Activated T-cell treated with anti-CD3 and anti-CD28 coated beads, Interleukin-2, amount 50 U/mL, for 72 hours (primary cell): ENCODE data around the gene TAF11L4. TPM values are rescaled to one million over a fixed set of nuclear protein-coding genes. Genes with fewer than 3 reads are reported as not detected.
"Not testable (repeated sequence)": the region's sequence is repeated elsewhere in the genome, so short reads cannot be mapped to it uniquely, and the experiment has no call there.

Source experiments
- ATAC-seq, 2 donors: fragments of 150-1000 bp; cut with Tn5 transposase; replicated peaks in 1 of 2; 2 replicates each; pipeline ENCODE4 v1.10.0; 2021; ENCODE audit warnings: moderate library complexity in 2 of 2, mild to moderate bottlenecking in 1 of 2
- DNase-seq, 2 donors: peaks; one replicate each; pipeline ENCODE4 v3.0.0; 2021 to 2022; ENCODE audit warnings: mixed read lengths in 1 of 2
- H3K27ac Mint-ChIP-seq: one replicate; pipeline ENCODE4 v1.8.0; 2022; ENCODE audit warnings: mild to moderate bottlenecking, moderate library complexity, mixed read lengths
- H3K27me3 Mint-ChIP-seq: one replicate; pipeline ENCODE4 v1.8.0; 2022; ENCODE audit warnings: low read depth, mixed read lengths
- H3K36me3 Mint-ChIP-seq, 2 donors: one replicate each; pipeline ENCODE4 v1.8.0; 2022; ENCODE audit warnings: mixed read lengths in 2 of 2, mild to moderate bottlenecking in 1 of 2; ENCODE audit not compliant: insufficient read depth in 2 of 2
- H3K4me1 Mint-ChIP-seq: one replicate; pipeline ENCODE4 v1.8.0; 2022; ENCODE audit warnings: low read depth, mixed read lengths
- H3K4me3 Mint-ChIP-seq, 2 donors: one replicate each; pipeline ENCODE4 v1.8.0; 2022; ENCODE audit warnings: mild to moderate bottlenecking in 2 of 2, mixed read lengths in 2 of 2, moderate library complexity in 2 of 2
- H3K9me3 Mint-ChIP-seq, 2 donors: one replicate each; pipeline ENCODE4 v1.8.0; 2022; ENCODE audit warnings: mixed read lengths in 2 of 2
- total RNA-seq, 2 donors: library from RNA; stranded (reverse); gene quantifications; one replicate each; pipeline ENCODE4 v1.2.3, GENCODE V29; 2022

Gene TAF11L4
- not detected for total RNA-seq

- not testable (repeated sequence) for H3K36me3 Mint-ChIP-seq, DNase-seq, H3K27ac Mint-ChIP-seq, H3K9me3 Mint-ChIP-seq, H3K27me3 Mint-ChIP-seq, H3K4me3 Mint-ChIP-seq, ATAC-seq, H3K4me1 Mint-ChIP-seq
Observed at GRCh38 chr5:17521501-17521900, at the start of gene TAF11L4. Gene TAF11L4, plus strand, starts transcription at chr5:17521801.

GRCh38 chr5:17475064-17475463 is 46.5 kb upstream of the TAF11L4 start:
- H3K4me3 Mint-ChIP-seq, H3K9me3 Mint-ChIP-seq, H3K27me3 Mint-ChIP-seq, H3K36me3 Mint-ChIP-seq, H3K4me1 Mint-ChIP-seq, DNase-seq, H3K27ac Mint-ChIP-seq, ATAC-seq: not testable (repeated sequence)

GRCh38 chr5:17477043-17477442 is 44.6 kb upstream of the TAF11L4 start:
- DNase-seq = no peak
- no peak for ATAC-seq
- no peaks in the 10 kb centered on the region for H3K36me3 Mint-ChIP-seq
- H3K27me3 Mint-ChIP-seq = no peaks in the 10 kb centered on the region
- H3K4me3 Mint-ChIP-seq = no peak overlapping the region
- no peaks in the 10 kb centered on the region for H3K4me1 Mint-ChIP-seq
- no peak overlapping the region for H3K27ac Mint-ChIP-seq
- H3K9me3 Mint-ChIP-seq = peaks cover 2% of the 10 kb centered on the region in 2 donors

GRCh38 chr5:17477573-17478265 is 43.9 kb upstream of the TAF11L4 start:
- Mint-ChIP-seq H3K4me1 (no peaks in the 10 kb centered on the region), H3K4me3 (no peak overlapping the region), H3K27me3 (no peaks in the 10 kb centered on the region), H3K9me3 (no peaks in the 10 kb centered on the region), H3K27ac (no peak overlapping the region), H3K36me3 (no peaks in the 10 kb centered on the region)
- DNase-seq (no peak), ATAC-seq (no peak)

- Mint-ChIP-seq H3K27ac (no peak overlapping the region), H3K4me3 (no peak overlapping the region), H3K27me3 (no peaks in the 10 kb centered on the region), H3K4me1 (no peaks in the 10 kb centered on the region), H3K9me3 (peaks cover 2% of the 10 kb centered on the region in 2 donors), H3K36me3 (peaks cover 0 to 2% of the 10 kb centered on the region in 2 donors)
- DNase-seq = no peak
- ATAC-seq = no peak
Observed at GRCh38 chr5:17481378-17481777, 40.2 kb upstream of the TAF11L4 start.

GRCh38 chr5:17482790-17483189 is 38.8 kb upstream of the TAF11L4 start:
- no peak overlapping the region for H3K27ac Mint-ChIP-seq
- H3K27me3 Mint-ChIP-seq = no peaks in the 10 kb centered on the region
- peaks cover 0 to 2% of the 10 kb centered on the region in 2 donors for H3K36me3 Mint-ChIP-seq
- no peaks in the 10 kb centered on the region for H3K4me1 Mint-ChIP-seq
- ATAC-seq = no peak
- DNase-seq = no peak
- no peak overlapping the region for H3K4me3 Mint-ChIP-seq
- H3K9me3 Mint-ChIP-seq = peaks cover 2 to 3% of the 10 kb centered on the region in 2 donors

GRCh38 chr5:17486464-17487173 is 35.0 kb upstream of the TAF11L4 start:
- H3K4me3 Mint-ChIP-seq, H3K27me3 Mint-ChIP-seq, ATAC-seq, H3K36me3 Mint-ChIP-seq, H3K27ac Mint-ChIP-seq, DNase-seq, H3K4me1 Mint-ChIP-seq, H3K9me3 Mint-ChIP-seq: not testable (repeated sequence)

GRCh38 chr5:17487174-17487512 is 34.5 kb upstream of the TAF11L4 start:
- Mint-ChIP-seq H3K4me1 (no peaks in the 10 kb centered on the region), H3K27me3 (no peaks in the 10 kb centered on the region), H3K27ac (no peak overlapping the region), H3K36me3 (peaks cover 0 to 5% of the 10 kb centered on the region in 2 donors), H3K4me3 (no peak overlapping the region), H3K9me3 (peaks cover 3 to 4% of the 10 kb centered on the region in 2 donors)
- no peak for DNase-seq
- ATAC-seq = no peak

GRCh38 chr5:17491257-17491656 is 30.3 kb upstream of the TAF11L4 start:
- H3K4me1 Mint-ChIP-seq, DNase-seq, H3K36me3 Mint-ChIP-seq, H3K27me3 Mint-ChIP-seq, H3K4me3 Mint-ChIP-seq, ATAC-seq, H3K9me3 Mint-ChIP-seq, H3K27ac Mint-ChIP-seq: not testable (repeated sequence)

GRCh38 chr5:17492770-17493169 is 28.8 kb upstream of the TAF11L4 start:
- DNase-seq (no peak), ATAC-seq (no peak)
- Mint-ChIP-seq H3K9me3 (peaks cover 5 to 9% of the 10 kb centered on the region in 2 donors), H3K4me1 (no peaks in the 10 kb centered on the region), H3K4me3 (no peak overlapping the region), H3K36me3 (peaks cover 0 to 6% of the 10 kb centered on the region in 2 donors), H3K27ac (no peak overlapping the region), H3K27me3 (no peaks in the 10 kb centered on the region)

- no peaks in the 10 kb centered on the region for H3K27me3 Mint-ChIP-seq
- H3K4me3 Mint-ChIP-seq = no peak overlapping the region
- DNase-seq (no peak), ATAC-seq (no peak)
- H3K9me3 Mint-ChIP-seq = peaks cover 5 to 14% of the 10 kb centered on the region in 2 donors
- H3K4me1 Mint-ChIP-seq = no peaks in the 10 kb centered on the region
- peaks cover 0 to 6% of the 10 kb centered on the region in 2 donors for H3K36me3 Mint-ChIP-seq
- H3K27ac Mint-ChIP-seq = no peak overlapping the region
Observed at GRCh38 chr5:17497446-17497845, 24.2 kb upstream of the TAF11L4 start.

GRCh38 chr5:17497931-17498330 is 23.7 kb upstream of the TAF11L4 start, which contains the start of gene TAF11L2:
Gene TAF11L2, plus strand, starts transcription at chr5:17498231.
- not testable (repeated sequence) for H3K27ac Mint-ChIP-seq, ATAC-seq, H3K27me3 Mint-ChIP-seq, DNase-seq, H3K36me3 Mint-ChIP-seq, H3K4me1 Mint-ChIP-seq, H3K4me3 Mint-ChIP-seq, H3K9me3 Mint-ChIP-seq

- Mint-ChIP-seq H3K4me1 (no peaks in the 10 kb centered on the region), H3K9me3 (peaks cover 3 to 4% of the 10 kb centered on the region in 2 donors), H3K4me3 (no peak overlapping the region), H3K27me3 (no peaks in the 10 kb centered on the region), H3K27ac (no peak overlapping the region), H3K36me3 (no peaks in the 10 kb centered on the region)
- DNase-seq = no peak
- ATAC-seq = no peak
Observed at GRCh38 chr5:17511775-17512325, 9.8 kb upstream of the TAF11L4 start.
